Ovary (tissue), 3 donors: ENCODE measurements around the gene CYP2R1.

Experiments used
- CTCF ChIP-seq, 3 donors: fragments of 450-650 bp in 2 of 3; fragments of 200-600 bp in 1 of 3; IDR thresholded peaks; one replicate each; pipeline versions ENCODE4 v1.5.1 to v1.8.0; 2016 to 2022; ENCODE audit warnings: antibody characterized with exemption in 3 of 3, mild to moderate bottlenecking in 1 of 3
- EP300 ChIP-seq: sonication (generic); formaldehyde crosslinking; IDR thresholded peaks from one replicate; pipeline ENCODE4 v1.6.1; 2017; ENCODE audit warnings: antibody characterized with exemption
- POLR2A ChIP-seq: fragments of 450-650 bp; IDR thresholded peaks from one replicate; pipeline ENCODE4 v1.6.1; 2017; ENCODE audit warnings: antibody characterized with exemption, mild to moderate bottlenecking, moderate library complexity
- donor health status: DM: no; HTN: no; CAD: no.

- TF ChIP-seq CTCF (IDR thresholded peaks at IDR 0.05): no peak
- TF ChIP-seq POLR2A: no peak
- no peak for TF ChIP-seq EP300
These were observed 38.0 kb downstream of the CYP2R1 start for GRCh38 chr11:14854057-14854456.
